OCI-LY3 (cell line): ENCODE measurements around the gene PREP.

Experiments
- EZH2phosphoT487 ChIP-seq: fragments of 200-600 bp; shearing (Covaris generic); IDR thresholded peaks from 2 replicates; pipeline ENCODE4 v1.6.1; 2018; ENCODE audit warnings: antibody characterized with exemption, mixed run types, low read depth
- TF ChIP-seq, protein P1 (sequence below): fragments of 200-600, 300-600 bp; sonication (generic); IDR thresholded peaks from 2 replicates; pipeline ENCODE4 v1.5.1; 2014; ENCODE audit warnings: antibody characterized with exemption, low read length, low read depth

DNA sequence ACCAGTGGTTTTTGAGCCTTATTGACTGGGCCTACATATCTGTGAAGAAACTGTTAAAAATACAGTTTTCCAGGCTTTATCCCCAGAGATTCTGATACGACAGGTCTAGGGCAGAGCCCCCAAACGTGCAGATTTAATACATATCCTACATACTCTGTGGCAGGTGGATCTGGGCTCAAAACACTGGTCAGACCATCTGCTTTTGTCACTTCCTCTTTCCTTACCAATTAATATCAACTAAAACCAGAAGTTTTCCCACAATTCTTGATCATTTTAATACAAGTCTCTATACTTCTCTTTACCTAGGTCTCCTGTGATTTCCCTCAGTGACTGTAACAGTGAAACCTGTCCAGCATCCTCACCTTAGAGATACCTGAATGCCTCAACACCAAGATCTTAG, 108.8 kb downstream of the PREP start:
- TF ChIP-seq, protein P1, sequence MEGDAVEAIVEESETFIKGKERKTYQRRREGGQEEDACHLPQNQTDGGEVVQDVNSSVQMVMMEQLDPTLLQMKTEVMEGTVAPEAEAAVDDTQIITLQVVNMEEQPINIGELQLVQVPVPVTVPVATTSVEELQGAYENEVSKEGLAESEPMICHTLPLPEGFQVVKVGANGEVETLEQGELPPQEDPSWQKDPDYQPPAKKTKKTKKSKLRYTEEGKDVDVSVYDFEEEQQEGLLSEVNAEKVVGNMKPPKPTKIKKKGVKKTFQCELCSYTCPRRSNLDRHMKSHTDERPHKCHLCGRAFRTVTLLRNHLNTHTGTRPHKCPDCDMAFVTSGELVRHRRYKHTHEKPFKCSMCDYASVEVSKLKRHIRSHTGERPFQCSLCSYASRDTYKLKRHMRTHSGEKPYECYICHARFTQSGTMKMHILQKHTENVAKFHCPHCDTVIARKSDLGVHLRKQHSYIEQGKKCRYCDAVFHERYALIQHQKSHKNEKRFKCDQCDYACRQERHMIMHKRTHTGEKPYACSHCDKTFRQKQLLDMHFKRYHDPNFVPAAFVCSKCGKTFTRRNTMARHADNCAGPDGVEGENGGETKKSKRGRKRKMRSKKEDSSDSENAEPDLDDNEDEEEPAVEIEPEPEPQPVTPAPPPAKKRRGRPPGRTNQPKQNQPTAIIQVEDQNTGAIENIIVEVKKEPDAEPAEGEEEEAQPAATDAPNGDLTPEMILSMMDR, result no peak
- TF ChIP-seq EZH2phosphoT487, result no peak
